GM19023 (cell line): Measurements from ENCODE around the gene TP53RK.
"Not testable (repeated sequence)": the region's sequence is repeated elsewhere in the genome, so short reads cannot be mapped to it uniquely, and the experiment has no call there.

ENCODE experiments used
- ATAC-seq: cut with Tn5 transposase; IDR thresholded peaks from one replicate; pipeline ENCODE4 v1.9.1; 2021; ENCODE audit warnings: mild to moderate bottlenecking, moderate library complexity; ENCODE audit not compliant: unreplicated experiment

TP53RK gene

DNA sequence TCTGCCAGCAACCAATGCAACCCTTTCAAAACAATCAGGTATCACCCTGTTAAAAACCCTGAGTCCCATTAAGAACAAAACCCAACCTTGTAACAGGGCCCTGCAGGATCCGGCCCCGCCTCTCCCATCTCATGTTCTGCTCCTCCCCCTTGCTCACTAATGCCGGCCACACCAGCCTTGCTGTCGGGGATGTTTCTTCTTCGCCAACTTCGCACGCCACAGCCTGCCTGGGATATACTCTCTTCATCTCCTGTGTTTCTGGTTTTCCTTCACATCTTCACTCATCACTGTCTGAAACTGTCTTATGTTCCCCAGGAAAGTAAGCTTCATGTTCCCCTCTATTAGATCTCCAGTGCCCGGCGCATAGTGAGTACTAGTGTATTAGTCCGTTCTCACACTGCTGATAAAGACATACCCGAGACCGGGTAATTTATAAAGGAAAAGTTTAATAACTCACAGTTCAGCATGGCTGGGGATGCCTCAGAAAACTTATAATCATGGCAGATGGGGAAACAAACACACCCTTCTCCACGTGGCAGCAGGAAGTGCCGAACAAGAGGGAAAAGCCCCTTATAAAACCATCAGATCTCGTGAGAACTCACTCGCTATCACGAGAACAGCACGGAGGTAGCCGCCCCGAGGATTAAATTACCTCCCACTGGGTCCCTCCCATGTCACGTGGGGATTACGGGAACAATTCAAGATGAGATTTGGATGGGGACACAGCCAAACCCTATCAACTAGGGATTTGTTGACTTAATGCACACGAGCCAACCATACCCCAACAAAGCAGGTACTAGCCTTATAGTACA lies 5.1 kb downstream of the TP53RK start:
- ATAC-seq: no peak

DNA sequence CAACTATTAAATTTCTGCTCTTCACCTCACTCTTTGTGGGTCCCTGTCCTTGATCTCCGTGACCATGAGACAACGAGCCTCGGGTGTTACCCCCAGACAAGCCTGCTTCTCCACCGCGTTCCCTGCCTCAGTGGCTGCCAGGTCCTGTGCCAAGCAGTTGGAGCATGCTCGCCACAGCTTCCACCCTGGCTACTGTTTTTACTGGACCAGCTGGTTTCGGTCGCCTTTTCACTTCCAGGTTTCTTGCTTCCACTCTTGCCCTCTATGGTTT lies 5.6 kb downstream of the TP53RK start:
- no peak for ATAC-seq

DNA sequence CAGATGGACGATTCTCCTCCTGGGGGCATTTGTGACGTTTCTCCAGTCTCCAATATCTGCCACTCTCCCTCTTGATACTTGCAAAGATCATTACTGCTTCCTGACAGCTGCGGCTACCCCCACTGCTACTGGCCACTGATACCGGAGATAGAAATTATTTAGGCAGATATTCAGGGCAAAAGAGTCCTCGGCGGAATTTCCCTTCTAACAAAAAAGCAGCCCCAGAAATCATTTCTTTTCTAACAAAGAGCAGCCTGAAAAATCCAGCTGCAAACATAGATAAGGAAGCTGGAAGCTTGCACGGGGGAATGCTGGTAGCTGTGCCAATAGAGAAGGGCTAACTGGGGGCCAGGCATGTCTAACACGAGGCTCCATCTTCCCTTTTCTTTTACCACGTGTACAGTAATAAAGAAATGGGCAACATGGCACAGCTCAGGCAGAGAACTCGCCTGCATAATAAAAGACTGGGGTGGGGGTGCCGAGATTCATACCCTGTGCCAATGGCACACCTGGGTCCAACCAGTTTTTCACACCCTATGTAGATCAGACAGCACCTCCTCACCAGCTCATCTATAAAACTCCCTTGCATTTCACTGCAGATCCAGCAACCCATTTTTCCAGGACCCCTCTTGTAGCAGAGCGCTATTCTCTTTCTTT lies 6.1 kb downstream of the TP53RK start:
- no peak for ATAC-seq

DNA sequence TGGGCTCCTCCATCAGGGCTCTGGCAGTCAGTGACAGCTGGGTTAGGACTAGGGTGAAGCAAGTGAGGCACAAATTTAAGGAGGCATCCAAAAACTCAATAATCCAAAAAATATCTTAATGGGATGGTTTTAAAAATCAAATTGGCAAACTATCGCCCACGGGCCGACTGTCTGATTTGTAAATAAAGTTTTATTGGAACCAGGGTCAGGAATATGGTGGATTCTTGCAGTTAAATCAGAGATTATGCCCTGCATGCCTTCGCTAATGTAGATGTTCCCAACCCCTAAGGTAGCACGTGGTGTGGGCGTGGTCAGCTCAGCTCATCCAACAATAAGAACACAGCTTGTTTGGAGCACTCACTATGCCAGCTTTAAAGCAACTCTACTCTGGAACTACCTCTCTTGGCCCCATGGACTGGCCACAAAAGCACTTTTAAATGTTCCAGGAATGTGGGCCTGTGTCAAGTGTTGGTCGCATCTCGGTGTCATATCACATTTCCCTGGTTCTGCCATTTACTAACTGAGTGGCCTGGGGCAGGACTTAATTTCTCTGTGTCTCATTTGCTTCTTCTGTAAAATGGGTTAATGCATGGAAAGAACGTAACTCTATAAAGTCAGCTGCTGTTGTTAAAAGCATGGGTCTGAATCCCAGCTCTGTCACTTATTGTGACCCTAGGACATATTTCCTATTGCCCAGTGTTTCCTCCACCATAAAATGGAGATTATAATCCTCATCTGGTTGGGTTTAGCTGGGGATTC lies 7.0 kb downstream of the TP53RK start:
- no peak for ATAC-seq

DNA sequence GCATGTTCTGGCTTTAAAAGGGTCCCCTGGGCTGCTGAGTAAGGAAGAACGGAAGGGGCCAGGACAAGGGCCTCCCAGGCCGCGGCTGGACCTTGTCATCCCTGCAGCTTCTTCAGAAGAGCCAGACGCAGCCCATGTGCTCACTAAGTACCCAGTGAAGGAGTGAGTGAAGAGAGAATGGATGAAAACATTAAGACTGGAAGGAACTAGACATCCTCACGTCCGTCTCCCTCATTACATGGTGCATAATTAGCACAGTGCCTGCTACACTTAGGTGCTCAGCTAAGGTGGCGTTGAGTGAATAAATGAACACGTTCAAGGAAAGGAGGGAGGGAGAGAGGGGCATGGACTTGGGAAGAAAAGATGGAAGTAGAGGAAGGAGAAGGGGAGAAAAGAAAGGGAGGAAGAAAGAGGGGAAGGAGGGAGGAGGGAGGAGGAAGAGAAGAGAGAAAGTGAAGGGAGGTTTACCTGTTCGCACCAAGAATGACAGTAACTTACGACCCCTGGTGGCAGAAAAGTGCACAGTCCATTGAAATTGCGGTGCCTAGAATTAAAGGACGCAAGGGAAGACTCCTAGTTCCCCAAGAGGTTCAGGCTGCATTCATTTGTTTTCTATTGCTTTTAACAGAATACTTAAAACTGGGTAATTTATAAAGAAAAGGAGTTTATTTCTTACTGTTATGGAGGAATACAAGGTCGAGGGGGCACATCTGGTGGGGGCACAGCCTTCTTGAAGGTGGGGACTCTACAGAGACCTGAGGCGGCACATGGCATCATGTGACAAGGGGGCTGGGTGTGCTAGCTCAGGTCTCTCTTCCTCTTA lies 8.0 kb downstream of the TP53RK start:
- ATAC-seq: no peak

DNA sequence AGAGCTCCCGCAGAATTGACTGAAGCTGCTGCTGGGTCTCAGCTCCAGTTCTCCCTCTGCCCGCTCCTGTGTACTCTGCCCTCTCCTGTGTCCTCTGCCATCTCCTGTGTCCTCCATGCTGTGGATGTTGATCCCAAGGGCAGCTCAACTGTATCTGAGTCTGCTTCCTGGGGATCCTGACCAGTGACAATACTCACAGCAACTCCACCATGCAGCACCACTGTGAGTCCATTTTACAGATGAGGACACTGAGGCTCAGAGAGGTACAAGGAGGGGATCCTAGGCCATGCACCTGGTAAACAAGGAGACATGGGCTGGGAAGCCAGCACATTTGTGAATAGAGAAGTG lies 8.6 kb downstream of the TP53RK start:
- no peak for ATAC-seq

DNA sequence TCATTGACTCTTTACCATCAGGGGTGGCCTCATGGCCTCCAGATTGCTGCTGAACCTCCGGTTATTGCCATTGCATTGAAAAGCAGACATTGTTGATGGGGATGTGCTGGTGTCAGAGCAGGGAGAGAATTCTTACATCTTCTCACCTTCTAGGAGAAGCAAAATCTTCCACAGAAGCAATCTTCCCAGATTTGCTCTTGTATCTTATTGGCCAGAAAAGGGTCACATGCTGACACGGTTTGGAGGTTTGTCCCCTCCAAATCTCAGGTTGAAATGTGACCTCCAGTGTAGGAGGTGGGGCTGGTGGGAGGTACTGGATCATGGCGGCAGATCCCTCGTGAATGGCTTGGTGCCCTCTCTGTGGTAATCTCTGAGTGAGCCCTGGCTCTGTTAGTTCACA lies 10.7 kb downstream of the TP53RK start:
- no peak for ATAC-seq

DNA sequence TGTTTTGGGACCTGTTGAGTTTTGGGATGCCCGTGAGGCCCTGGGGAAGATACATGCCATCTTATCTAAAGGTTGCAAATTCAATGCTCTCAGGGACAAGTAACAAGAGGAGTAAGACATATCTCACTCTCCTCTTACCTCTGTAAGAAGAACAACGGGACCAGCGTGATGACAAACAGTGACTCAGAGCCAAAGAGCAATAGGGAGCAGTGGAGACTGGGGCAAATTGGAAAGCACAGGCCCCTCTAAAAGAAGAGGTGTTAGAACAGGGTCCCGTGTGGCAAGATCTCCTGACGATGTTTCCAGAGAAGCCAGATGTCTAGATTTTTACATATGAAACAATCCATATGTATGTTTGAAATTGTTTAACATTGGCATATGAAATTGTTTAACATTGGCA lies 11.6 kb downstream of the TP53RK start:
- no peak for ATAC-seq

DNA sequence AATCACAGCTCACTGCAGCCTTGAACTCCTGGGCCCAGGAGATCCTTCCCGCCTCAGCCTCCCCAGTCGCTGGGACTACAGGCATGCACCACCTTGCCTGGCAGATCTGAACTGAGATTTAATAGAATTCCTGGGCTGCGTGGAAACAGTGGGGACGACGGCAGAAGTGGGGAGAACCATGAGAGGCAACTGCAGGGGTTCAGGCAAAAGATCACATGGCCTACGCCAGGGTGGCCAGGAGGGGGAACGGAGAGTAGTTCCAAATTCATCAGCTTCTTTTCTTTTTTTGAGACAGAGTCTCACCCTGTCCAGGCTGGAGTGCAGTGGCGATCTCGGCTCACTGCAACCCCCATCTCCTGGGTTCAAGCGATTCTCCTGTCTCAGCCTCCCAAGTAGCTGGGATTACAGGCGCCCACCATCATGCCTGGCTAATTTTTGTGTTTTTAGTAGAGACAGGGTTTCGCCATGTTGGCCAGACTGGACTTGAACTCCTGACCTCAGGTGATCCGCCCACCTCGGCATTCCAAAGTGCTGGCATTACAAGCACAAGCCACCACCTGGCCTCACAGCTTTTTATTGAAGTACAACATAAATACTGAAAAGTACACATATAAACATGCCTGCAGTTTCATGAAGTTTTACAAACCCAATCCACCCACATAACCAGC lies 12.5 kb downstream of the TP53RK start:
- not testable (repeated sequence) for ATAC-seq

DNA sequence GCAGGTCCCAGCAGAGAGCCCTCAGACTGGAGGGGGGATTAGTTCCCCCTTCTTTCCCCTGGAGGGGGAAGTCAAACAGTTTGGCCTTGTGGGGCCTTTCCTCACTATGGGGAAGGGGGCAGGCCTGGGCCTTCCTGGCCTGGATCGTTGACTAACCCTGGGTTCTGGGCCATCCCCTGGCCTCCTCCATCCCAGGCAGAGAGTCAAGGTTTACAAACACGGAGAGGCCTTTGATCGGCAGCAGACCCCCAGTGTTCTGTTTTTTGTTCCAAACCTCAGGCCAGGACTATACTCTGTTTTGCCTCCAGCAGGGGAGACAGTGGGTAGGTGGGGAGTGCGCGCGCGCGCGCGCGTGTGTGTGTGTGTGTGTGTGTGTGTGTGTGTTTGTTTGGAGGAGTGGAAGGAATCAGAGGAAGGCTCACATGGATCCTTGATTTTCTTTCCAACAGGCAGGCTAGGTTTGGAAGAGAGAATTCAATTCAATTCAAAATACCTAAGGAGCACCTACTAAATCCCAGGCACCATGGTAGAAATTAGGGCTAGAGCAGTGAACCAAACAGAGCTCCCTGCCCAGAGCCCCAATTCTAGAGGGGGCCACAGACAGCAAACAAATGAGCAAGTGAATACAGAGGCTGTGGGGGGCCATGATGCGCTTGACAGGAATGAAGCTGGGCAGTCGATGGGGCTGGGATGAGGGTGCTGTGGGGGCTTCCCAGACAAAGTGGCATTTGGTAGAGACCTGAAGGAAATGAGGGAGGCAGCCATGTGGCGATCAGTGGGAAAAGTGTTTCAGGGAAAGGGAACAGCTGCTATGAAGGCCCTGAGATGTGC lies 14.8 kb downstream of the TP53RK start:
- no peak for ATAC-seq

DNA sequence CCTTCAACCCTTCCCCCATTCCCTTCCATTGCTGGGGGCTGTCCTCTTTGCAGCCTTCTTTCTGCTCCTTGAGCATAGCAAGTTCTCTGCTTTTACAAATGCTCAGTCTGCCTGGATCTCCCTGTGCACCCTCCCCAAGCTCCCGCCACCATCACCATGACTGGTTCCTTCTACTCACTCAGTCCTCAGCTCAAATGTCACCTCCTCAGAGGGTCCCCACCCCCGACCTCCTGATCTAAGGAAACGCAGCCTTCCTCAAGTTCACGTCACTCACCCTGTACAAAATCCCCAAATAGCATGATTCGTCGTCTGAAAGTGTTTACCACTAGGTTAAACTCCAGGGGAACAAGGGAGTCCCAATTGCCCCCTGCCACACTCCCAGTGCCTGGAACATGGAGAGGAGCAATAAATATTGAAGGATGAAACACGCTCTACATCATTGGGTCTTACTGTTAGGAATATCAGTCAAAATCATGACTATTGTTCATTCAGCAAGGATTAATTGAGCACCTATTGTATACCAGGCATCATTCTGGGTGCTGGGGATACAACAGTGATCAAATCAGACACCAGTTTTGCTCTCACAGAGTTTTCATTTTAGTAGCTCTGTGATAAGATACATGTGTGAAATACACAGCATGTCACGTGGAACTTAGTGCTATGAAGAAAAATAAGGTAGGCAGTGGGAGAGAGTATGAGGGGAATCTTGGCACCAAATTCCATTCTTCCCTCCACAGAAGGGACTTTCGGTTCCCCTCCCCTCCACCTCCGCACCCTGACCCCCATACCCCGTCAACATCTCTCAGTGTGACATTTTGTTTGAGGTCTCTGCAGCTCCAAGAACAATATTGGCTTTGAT lies 15.6 kb downstream of the TP53RK start:
- ATAC-seq: no peak

DNA sequence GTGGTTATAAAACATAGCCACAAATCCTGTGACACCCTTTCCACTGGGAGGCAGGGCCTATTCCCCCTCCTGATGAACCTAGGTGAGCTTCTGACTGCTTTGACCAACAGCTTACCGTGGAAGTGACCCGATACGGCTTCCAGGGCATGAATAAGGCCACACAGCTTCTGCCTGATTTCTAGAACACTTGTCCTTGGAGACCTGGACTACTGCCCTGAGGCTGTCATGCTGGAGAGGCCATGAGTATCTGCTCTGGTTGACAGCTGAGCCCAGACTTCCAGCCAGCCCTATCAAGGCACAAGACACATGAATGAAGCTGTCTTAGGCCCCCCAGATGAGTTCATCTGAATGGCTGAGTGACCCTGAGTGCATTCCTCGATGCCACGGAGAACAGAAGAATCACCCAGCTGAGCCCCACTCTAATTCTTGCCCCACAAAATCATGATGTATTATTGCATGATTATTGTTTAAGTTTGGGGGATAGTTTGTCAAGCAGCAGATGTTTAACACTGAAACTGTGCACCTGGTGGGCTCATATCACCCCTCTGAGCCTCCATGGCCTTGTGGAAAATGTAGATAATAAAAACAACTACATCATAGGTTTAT lies 16.6 kb downstream of the TP53RK start:
- no peak for ATAC-seq

DNA sequence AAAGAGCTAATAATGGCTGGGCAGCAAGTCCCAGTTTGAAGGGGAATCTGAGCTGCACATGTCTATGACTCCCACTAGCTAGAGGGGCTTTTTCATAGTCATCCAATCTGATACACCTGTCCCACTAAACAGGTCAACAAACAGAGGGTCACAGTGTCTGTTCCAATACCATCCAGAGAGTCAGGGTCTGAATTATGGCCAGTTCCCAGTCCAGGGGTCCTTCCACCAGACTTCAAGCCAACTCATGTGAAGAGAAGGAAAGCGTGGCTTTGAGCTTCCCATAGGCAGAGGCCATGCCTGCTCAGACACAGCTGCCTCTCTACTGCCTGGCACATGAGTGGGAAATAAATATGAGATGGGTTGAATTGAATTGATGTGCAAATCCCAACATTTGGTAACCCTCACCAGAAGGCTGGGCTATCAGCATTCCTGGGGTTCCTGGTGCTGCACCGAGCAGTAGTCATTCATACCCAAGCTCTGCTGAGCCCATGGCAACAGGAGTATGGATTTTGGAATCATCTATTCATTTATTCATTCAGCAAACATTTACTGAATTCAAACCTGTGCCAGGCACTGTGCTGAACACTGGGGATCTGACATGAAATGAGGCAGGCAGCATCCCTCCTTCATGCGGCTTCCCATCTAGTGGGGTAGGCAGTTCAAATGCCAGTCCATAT lies 17.2 kb downstream of the TP53RK start:
- ATAC-seq: no peak

DNA sequence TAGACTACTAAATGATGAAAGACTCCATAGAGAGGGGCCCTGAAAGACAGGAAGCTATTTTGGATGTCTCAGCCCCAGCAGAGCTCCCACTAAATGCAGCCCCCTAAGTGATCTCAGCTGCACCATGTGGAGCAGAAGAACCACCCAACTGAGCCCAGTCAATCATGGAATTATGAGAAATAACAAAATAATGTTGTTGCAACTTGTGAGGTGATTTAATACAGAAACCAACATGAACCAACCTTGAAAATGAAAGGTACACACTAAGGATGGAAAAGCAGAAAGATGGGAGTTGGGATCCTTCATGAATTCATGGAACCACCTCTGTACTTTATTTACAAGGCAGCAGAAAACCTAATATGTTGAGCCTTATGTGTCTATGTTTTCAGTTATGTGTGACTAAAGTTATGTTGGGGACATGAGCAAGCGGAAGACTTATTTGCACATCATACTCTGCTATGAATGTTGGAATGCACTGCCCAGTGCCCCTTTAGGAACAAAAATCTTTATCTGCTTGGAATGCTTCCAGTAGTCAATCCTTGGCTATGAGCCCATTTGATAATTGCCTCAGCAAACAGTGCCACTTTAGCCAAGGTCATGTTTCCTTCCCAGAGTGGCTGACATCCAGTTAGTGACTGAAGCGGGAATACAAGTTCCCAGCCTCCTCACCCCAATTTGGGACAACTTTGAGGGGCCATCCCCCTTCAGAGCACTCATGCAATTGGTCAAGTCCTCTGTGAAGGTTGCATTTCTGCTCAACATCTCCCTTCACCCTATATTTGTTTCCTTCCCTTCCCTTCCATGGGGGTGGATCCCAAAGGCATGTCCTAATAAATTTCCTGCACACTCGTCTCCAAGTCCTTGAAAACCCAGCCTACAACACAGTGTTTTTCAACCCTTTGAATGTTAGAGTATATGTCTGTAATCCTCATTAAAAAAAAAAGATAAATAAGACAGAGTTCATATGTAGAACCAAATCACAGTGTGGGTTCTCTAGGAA lies 18.4 kb downstream of the TP53RK start:
- no peak for ATAC-seq

DNA sequence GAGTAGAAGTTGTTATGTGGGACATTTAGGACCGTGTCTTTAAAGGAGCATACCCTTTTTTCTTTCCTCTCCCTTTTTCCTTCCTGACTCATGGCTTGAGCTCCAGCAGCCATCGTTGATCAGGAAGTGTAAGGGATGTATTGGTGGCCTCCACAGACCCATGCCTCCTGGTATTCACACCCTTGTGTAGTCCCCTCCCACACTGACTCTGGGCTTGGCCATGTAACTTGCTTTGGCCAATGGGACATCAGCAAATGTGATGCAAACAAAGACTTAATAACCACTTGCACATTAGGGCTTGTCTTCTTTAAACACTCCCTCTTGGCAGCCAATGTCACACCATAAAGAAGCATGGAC lies 19.0 kb downstream of the TP53RK start:
- ATAC-seq: no peak

DNA sequence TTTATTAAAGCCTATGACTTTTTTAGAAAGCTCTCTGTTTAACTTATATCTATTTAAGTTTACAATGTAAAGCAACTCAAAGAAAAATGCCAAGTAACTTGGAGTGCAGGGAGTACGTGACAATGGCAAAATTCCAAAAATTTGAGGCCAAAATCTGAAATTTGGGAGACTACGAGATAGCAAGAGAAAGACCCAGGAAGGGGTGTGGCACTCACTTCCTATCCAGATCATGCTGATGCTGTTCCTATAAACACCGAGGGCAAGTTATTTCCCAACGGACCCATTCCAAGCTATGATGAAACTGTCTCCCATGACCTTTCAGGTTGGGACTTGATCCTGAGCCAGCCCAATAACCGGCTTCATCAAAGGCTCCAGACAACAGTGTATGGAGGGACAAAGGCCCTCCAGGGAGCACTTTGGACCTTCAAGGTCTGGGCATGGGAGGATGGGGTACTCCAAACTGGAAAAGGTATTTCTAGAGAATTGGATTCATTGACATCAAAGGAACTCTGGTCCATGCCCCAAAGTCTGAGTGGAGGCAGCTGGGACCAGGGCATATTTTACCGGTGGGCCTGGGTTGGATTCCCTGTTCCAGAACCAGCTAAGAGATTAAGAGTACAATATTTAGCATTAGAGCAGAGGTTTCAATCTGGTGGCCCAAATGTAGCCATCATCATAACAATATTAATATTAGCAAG lies 22.3 kb downstream of the TP53RK start:
- no peak for ATAC-seq
